Spleen (tissue), 7 donors: Measurements from ENCODE around the gene LBHD1.

Source experiments
- POLR2A ChIP-seq, 3 donors: fragments of 450-650 bp; IDR thresholded peaks; one replicate each; pipeline ENCODE4 v1.5.1; 2017; ENCODE audit warnings: antibody characterized with exemption in 3 of 3, mild to moderate bottlenecking in 1 of 3
- POLR2AphosphoS5 ChIP-seq, 3 donors: sonication (generic); formaldehyde crosslinking; IDR thresholded peaks; one replicate each; pipeline ENCODE4 v1.5.1; 2017; ENCODE audit warnings: antibody characterized with exemption in 3 of 3
- TF ChIP-seq, protein P1 (sequence below), 11 experiments: fragments of 200-600 bp in 7 of 11; fragments of 450-650 bp in 4 of 11; sonication (generic) in 4 of 11; IDR thresholded peaks in 8 of 11; conservative IDR thresholded peaks in 3 of 11; 1 replicate in 7 of 11; 2 replicates in 4 of 11; pipeline versions ENCODE4 v1.4.0 to v1.8.0; 2016 to 2021; ENCODE audit warnings: antibody characterized with exemption in 11 of 11, inconsistent platforms in 4 of 11, mild to moderate bottlenecking in 1 of 11
- donor health status: DM: no; HTN: no; CAD: no; lungs with moderate emphysema.
- donor health status: DM: no; HTN: no; CAD: no.
- donor health status: DM: no; HTN: no; CAD: no.

GRCh38 chr11:62678433-62678769 lies 6.3 kb upstream of the LBHD1 start:
- TF ChIP-seq, protein P1, sequence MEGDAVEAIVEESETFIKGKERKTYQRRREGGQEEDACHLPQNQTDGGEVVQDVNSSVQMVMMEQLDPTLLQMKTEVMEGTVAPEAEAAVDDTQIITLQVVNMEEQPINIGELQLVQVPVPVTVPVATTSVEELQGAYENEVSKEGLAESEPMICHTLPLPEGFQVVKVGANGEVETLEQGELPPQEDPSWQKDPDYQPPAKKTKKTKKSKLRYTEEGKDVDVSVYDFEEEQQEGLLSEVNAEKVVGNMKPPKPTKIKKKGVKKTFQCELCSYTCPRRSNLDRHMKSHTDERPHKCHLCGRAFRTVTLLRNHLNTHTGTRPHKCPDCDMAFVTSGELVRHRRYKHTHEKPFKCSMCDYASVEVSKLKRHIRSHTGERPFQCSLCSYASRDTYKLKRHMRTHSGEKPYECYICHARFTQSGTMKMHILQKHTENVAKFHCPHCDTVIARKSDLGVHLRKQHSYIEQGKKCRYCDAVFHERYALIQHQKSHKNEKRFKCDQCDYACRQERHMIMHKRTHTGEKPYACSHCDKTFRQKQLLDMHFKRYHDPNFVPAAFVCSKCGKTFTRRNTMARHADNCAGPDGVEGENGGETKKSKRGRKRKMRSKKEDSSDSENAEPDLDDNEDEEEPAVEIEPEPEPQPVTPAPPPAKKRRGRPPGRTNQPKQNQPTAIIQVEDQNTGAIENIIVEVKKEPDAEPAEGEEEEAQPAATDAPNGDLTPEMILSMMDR (IDR thresholded peaks at IDR 0.05 in 8 of 11, conservative IDR thresholded peaks at IDR 0.05 in 3 of 11), result no peak
- no peak for TF ChIP-seq POLR2AphosphoS5 (IDR thresholded peaks at IDR 0.05)
- no peak for TF ChIP-seq POLR2A (IDR thresholded peaks at IDR 0.05)
